Ureter (tissue), 1 donor: Measurements from ENCODE around the gene TECPR2. TPM values are rescaled to one million over a fixed set of nuclear protein-coding genes. Genes with fewer than 3 reads are reported as not detected.
"Not testable (repeated sequence)": the region's sequence is repeated elsewhere in the genome, so short reads cannot be mapped to it uniquely, and the experiment has no call there.

Experiments
- DNase-seq: peaks from one replicate; pipeline ENCODE4 v3.0.0-alpha.2; 2020; ENCODE audit warnings: low spot score
- total RNA-seq: library from RNA; stranded (reverse); gene quantifications from one replicate; pipeline ENCODE4 v1.2.4, GENCODE V29; 2023
- donor health status: DM: yes; HTN: yes; CAD: no.

The TECPR2 gene
- total RNA-seq, 1 donor from 2014 or later = 36.3 TPM

DNA sequence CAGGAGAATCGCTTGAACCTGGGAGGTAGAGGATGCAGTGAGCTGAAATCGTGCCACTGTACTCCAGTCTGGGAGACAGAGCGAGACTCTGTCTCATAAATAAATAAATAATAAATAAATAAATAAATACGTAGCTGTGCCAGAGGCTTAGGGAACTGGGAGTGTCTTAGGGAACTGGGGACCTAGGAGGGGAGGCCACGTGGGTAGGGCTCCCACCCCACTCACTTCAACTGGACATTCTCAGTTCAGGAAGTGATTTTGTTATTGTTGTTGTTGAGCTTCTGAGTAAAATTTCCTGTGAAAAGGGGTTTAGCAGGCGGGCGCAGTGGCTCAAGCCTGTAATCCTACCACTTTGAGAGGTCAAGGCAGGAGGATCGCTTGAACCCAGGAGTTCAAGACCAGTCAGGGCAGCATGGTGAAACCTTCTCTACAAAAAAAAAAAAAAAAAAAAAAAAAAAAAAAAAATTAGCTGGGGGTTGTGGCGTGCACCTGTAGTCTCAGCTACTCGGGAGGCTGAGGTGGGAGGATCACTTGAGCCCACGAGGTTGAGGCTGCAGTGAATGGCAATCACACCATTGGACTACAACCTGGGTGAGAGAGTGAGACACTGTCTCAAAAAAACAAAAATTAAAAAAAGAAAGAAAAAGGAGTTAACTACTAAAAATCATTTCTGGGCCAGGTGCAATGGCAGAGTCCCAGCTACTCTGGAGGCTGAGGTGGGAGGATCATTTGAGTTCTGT is 165.9 kb downstream of the TECPR2 start:
- no peak for DNase-seq

DNA sequence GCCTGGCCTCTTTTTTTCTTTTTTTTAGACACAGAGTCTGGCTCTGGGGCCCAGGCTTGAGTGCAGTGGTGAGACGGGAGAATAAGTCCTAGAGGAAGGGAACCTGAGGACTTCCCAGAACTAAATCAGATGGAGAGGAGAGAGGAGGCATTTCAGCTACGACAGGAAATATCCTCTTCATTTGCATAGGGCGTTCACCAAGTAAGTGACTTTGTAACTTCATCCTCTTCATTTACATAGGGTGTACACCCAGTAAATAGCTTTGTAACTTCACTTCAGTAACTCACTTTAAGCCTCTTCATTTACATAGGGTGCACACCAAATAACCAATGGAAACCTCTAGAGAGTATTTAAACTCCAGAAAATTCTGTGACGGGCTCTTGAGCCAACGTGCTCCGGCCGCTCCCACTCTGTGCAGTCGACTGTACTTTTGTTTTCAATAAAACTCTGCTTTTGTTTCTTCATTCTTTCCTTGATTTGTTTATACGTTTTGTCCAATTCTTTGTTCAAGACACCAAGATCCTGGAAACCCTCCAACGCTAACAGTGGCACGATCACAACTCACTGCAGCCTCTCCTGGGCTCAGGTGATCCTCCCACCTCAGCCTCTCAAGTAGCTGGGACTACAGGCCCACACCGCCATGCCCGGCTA is 168.2 kb downstream of the TECPR2 start:
- DNase-seq = no peak

DNA sequence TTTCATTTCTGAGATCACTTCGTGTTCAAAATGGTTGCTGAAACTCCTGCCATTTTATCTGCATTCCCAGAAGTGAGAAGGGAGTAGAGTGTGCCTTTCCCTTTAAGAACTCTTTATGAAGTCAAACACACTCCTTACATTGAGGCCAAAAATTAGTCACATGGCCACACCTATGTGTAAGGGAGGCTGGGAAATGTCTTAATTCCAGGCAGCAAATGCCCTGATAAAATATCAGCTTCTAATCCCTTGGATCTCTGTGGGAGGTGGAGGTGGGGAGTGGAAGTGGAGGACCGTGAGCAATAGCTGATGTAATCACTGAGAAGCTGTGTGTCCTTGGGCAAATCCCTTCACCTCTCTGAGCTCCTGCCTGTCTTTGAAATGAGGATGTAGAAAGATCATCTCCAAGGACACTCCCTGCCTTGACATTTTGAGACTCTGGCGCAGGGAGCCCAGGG is 169.5 kb downstream of the TECPR2 start:
- no peak for DNase-seq

DNA sequence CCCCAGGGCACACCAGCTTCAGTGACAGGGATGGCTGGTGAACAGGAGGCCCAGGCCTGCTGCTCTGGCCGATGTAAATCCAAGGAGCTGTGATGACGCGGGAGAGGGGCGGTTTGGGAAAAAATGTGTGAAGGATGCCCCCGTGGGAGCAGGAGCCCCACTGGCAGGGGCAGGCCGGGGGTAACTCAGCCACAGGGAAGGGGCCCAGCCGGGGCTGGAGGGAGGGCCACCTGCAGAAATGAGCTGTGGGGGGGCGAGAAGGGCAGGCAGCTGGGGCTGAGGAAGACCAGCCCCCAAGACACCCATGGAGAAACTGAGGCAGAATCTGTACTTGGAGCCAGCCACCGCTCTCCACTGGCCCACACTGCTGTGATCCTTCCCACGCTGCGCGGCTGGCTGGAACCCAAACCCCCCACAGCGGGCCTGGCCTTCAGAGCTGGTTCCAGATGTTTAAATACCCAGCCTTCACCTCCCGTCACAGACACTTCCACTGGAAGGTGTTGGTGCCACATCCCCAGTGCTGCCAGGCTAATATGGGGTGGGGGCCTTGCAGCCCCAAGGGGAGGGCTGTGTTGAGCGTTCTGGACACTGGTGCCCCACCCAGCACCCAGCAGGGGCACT is 175.3 kb downstream of the TECPR2 start:
- no peak for DNase-seq

DNA sequence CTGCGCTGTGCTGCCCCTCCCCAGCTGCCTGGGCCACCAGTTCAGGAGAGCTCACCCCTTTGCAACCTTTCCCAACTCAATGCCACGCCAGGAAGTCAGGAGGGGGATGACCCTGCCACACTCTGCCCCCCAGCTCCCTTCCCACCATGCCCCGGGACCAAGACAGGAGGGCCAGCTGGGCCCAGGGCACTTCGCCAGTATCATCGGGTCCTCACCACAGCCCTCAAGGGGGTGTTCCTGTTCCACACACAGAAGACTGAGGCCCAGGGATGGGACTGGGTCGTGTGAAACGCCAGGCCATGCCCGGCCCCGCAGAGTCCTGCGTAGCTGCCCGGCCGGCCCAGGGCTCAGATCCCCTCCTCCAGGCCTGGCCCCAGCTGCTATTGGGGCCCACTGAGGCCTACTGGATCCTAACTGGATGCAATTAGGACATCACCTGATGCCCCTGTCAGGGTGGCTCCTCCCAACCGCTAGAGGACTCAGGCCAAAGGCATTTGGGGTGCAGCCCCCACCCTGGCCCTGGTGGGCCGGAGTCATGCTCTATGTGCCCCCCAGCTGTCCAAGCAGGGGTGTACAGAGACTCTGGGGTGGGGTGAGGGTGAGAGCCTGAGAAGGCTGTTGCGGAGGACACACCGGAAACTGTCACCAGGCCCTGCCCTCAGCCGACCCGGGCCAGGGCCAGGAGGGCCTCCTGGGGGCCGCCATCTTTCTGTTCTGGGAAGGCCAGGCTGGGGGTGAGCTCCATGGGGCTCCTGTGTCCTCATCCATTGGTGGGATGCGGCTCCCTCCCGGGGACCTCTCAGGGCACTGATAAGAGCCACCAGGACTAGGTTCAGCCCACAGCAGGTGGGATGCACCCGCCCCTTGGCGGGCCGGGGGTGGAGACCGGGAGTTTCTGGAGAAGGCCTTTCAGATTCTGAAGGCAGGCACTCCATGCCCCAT is 176.1 kb downstream of the TECPR2 start:
- DNase-seq = no peak

DNA sequence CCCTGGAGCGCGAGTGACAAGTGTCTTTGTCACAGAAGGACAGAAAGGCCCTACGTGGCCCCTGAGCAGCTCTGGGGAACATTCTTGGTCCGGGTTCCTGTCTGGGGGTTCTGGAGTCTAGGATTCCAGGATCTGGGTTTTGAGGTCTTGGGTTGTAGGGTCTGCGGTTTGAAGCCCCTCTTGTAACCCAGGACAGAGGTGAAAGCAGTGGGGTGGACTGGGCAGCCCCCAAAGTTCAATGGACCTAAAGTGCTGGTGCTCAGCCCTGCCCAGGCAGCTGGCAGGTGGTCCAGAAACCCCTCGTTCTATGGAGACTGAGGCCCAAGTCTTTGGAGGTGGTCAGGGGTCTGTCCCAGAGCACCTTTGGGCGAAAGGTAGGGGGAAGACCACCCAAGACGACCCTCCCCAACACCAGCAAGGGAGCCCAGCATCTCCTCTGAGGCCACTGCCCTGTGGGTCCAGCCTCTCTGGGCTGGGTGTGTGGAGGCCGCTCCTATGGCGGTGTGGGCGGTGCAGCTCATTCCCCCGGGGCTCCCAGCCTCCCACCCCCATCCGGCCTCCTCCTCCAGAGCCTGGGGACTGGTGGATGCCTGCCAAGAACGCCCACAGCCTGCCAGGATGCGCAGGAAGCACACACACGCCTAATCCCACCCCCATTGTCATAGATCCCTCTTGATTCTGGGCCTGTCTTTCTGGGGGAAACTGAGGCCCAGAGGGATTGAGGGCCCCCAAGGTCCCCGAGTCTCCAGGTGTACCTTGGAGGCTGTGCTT is 177.0 kb downstream of the TECPR2 start:
- DNase-seq = no peak

DNA sequence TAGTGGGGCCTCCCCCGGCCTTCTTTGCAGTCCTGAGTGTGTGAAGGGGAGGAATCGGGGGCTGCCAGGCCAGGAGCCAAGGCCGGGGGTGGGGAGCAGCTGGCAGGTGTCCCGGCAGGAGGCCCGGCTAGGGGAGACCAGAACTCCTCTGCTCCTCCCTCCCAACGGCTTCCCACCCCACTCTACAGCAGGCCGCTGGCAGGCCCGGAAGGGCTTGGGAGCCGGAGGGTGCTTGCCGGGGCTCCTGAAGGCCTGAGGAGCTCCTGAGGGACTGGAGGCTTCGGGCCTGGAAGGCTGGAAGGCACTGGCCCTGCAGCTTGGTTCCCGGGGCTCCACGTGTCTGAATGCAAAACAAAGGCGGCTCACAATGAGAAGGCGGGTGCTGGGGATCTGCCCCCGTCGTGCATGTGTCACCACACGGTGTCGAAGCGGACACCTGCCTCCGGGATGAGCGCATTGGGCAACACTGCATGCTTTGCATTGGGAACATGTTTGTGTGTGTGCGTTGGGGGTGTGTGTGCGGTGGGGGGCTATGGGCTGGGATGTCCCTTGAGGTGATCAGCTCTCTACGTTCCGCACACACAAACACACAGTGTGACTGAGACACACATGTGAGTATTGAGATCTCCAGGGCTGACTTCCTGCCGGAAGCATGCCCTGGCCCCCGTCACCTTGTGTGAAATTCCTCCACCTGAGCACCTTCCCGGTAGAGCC is 177.7 kb downstream of the TECPR2 start:
- no peak for DNase-seq

DNA sequence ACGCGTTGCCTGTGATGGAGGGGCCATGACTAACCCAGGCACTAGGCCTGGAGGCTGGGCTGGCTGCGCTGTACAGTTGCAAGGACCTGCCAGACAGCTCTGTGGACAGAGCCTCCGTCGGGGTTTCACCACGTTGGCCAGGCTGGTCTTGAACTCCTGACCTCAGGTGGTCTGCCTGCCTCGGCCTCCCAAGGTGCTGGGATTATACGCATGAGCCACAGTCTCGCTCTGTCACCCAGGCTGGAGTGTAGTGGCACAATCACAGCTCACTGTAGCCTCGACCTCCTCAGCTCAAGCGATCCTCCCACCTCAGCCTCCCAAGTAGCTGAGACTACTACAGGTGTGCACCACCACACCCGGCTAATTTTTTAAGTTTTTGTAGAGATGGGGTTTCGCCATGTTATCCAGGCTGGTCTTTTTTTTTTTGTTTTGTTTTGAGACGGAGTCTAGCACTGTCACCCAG is 178.3 kb downstream of the TECPR2 start:
- DNase-seq = not testable (repeated sequence)

DNA sequence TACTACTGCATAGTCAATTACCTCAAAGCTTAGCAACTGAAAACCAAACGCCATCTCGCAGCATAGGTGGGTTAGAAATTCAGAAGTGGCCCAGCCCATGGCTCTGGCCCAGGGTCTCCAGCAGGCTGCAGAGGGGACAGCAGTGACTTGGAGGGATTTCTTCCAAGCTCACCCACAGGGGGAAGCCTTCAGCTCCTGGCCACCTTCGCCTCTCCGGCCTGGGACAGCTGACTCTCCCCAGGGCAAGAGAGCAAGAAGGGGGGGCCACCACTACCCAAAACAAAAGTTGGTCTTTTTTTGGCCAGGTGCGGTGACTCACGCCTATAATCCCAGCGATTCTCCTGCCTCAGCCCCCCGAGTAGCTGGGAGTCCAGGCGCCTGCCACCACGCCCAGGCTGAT is 179.0 kb downstream of the TECPR2 start:
- DNase-seq = no peak

DNA sequence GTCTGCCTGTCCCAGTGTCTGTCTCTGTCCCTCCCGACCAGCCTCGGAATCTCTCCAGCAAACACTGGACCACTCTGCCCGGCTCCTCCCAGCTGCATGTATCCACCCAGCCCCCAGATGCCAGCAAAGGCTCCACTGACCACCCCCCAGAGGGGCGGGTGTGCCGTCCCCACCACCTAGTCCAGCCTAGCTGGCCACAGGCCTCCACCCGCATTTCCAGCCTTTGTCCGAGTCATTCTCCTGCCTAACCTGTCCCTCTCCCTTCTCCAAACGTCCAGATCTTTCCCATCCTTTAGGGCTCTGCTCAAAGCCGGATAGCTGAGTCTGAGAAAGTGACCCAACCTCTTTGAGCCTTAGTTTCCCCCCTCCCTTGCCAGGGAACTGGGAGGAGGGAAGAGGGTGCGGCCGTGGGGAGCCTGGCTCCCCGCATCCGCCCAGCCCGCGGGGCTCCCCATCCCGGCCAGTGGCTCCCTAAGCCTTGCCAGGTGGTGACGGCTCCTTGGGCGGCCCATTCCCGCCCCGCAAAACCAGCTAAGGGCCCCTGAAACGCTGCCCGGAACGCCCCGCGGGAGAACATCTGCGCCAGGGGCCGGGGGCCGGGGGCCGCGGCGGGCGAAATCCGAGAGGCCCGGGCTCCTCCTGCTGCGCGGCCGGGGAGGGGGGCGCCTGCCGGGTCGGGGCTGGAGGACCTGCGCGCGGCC is 181.5 kb downstream of the TECPR2 start:
- DNase-seq = no peak

DNA sequence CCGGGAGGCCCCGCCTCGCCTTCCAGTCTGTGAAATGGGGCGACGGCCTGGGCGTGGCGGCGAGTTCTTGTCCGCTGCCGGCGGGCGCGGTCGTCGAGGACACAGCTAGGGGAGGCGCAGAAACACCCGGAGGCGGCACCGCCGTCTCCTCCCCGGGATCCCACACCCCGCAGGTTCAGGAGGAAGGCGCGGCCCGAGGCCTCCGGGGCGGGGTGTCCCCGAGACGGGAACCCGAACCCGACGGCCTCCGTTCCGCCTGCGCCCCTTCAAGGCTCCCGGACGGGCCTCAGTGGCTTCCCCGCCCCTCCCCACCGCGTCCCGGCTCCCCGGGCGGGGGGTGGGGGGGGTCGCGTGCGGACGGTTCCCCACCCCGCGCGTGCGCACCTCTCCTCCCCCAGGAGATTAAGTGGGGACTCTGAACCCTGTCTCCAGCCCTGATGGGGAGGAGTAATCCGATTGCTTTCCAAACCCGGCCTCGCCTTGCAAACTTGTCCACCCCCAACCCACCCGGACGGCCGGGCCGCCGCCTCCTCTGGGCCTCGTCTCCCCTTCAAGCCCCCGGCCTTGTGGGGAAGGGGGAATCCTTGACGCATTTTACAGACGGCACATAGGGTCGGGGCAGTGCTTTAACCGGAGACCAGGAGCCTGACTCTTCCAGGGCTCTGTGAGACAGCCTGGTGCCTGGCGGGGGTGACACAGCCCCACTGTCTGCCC is 182.2 kb downstream of the TECPR2 start:
- no peak for DNase-seq

DNA sequence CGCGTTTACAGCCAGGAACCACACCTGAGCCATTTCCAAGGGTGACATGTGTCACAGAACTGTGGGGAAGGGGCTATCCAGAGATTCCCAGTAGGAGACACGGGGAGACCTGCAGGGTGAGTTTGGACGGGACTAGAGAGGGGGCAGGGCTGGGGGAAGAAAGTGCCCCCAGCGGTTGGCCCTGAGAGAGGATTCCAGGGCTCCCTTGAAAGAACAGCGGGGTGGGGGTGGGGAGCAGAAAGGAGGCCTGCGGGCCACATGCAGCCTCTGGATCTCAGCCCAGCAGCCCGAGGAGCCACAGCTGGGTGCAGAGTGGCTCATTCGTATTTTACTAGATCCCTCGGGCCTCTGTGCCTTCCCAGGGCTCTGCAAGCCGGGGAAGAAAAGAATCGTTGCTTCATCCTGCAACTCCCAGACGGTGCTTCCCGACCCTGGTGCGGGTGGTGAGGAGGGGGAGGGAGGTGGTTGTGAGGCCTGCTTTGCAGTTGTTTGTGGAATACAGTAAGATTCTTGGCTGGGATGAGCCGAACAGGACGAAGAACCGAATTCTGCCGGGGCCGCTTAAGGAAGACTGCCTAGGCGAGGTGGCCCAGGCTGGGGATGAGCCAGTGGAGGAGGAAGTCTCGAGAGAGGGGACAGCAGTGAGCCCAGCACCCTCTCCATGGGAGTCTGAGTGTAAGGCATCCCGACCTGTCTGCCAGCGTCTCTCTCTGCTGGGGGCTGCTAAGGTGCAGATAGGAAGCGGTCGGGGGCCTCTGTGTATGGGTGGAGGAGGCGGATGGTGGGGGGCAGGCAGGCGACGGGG is 182.9 kb downstream of the TECPR2 start:
- no peak for DNase-seq

DNA sequence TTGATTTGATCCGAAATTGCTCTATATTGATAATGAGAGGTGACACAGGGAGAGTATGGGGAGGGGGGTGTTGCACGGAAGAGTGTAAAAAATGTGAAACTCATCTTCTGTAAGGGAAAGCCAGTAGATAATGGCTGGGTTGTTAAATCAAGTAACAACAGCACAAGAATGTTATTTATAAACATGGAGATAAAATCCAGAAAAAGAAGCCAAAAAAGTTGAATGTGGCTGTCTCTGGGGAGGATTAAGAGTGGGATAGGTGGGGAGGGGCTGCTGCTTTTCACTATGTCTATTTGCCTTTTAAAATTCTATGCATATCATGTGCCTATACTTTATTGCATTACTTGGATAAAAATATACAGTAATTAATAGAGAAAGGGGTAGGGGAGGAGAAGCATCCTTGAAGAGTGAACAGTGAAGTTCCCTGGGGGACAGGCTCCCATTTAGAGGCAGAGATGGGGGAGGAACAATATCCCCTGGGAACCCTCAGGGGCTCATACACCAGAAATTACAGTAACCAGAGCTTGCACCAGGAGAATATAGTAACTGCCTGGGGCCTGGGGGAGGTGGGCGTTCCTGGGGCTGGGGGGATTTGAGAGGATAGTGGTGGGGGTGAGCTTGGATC is 186.0 kb downstream of the TECPR2 start:
- DNase-seq = no peak

DNA sequence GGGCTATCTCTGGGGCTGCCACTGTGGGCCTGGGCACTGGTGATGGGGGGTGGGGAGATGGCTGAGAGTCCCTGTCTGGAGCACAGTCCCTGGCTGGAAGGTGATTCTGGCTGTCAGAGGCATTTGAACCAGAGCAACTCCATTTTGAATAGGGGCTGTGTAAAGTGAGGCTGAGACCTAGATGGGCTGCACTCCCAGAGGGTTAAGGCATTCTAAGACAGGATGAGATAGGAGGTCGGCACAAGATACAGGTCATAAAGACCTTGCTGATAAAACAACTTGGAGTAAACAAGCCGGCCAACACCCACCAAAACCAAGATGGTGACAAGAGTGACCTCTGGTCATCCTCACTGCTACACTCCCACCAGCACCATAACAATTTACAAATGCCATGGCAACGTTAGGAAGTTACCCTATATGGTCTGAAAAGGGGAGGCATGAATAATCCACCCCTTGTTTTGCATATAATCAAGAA is 188.2 kb downstream of the TECPR2 start:
- not testable (repeated sequence) for DNase-seq
